Progenitor cell of endocrine pancreas (in vitro differentiated cells): ENCODE results near the gene KCNA5. TPM values are rescaled to one million over a fixed set of nuclear protein-coding genes. Genes with fewer than 3 reads are reported as not detected.

Experiments
- DNase-seq: peaks from one replicate; pipeline ENCODE4 v3.0.0; 2021; ENCODE audit warnings: low spot score; ENCODE audit not compliant: unreplicated experiment
- H3K27ac Mint-ChIP-seq: 2 replicates; pipeline ENCODE4 v1.8.0; 2021; ENCODE audit warnings: mild to moderate bottlenecking, moderate library complexity, mixed read lengths
- H3K27me3 Mint-ChIP-seq: 2 replicates; pipeline ENCODE4 v1.8.0; 2021; ENCODE audit warnings: mixed read lengths
- H3K36me3 Mint-ChIP-seq: 2 replicates; pipeline ENCODE4 v1.8.0; 2022; ENCODE audit warnings: mixed read lengths; ENCODE audit not compliant: insufficient read depth
- H3K4me1 Mint-ChIP-seq: 2 replicates; pipeline ENCODE4 v1.8.0; 2021; ENCODE audit warnings: low read depth, mixed read lengths
- H3K4me3 Mint-ChIP-seq: 2 replicates; pipeline ENCODE4 v1.8.0; 2021; ENCODE audit warnings: low read depth, mild to moderate bottlenecking, moderate library complexity, mixed read lengths
- H3K9me3 Mint-ChIP-seq: 2 replicates; pipeline ENCODE4 v1.8.0; 2021; ENCODE audit warnings: low read depth, mixed read lengths
- total RNA-seq: library from RNA; stranded (reverse); gene quantifications from 2 replicates; pipeline ENCODE4 v1.2.1, GENCODE V29; 2021
- TF ChIP-seq, protein P1 (sequence below): fragments of 200-600 bp; sonication (generic); IDR thresholded peaks from one replicate; pipeline ENCODE4 v1.5.0; 2021; ENCODE audit warnings: antibody characterized with exemption, mild to moderate bottlenecking; ENCODE audit not compliant: unreplicated experiment

KCNA5 gene
- total RNA-seq, 1 donor from 2014 or later = 0.72 TPM

DNA sequence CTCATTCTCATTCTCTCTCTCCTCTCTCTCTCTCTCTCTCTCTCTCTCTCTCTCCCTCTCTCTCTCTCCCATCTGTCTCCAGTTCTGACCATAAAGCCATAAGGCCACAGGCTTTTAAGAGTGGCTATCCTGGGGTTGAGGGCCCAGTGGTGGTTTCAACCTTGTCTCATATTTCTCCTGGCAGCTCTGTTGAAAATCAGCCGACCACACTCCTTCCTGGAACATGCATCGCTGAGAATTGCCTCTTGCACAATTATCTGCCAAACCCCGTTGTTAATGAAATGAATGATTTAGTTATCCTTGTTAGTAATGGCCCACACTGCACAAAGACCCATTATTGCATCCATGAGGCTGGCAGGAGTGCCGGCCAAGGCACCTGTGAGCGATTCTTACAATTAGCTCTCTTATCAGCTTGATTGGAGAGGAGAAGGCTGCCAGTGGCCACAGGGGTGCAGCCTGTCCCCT lies 30.4 kb upstream of the KCNA5 start:
- H3K4me1 Mint-ChIP-seq = no peaks in the 10 kb centered on the region
- peaks cover 63% of the 10 kb centered on the region for H3K27me3 Mint-ChIP-seq
- H3K36me3 Mint-ChIP-seq = no peaks in the 10 kb centered on the region
- no peak for DNase-seq
- no peak overlapping the region for H3K27ac Mint-ChIP-seq
- TF ChIP-seq, protein P1, sequence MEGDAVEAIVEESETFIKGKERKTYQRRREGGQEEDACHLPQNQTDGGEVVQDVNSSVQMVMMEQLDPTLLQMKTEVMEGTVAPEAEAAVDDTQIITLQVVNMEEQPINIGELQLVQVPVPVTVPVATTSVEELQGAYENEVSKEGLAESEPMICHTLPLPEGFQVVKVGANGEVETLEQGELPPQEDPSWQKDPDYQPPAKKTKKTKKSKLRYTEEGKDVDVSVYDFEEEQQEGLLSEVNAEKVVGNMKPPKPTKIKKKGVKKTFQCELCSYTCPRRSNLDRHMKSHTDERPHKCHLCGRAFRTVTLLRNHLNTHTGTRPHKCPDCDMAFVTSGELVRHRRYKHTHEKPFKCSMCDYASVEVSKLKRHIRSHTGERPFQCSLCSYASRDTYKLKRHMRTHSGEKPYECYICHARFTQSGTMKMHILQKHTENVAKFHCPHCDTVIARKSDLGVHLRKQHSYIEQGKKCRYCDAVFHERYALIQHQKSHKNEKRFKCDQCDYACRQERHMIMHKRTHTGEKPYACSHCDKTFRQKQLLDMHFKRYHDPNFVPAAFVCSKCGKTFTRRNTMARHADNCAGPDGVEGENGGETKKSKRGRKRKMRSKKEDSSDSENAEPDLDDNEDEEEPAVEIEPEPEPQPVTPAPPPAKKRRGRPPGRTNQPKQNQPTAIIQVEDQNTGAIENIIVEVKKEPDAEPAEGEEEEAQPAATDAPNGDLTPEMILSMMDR = no peak
- H3K4me3 Mint-ChIP-seq = no peak overlapping the region
- no peaks in the 10 kb centered on the region for H3K9me3 Mint-ChIP-seq

DNA sequence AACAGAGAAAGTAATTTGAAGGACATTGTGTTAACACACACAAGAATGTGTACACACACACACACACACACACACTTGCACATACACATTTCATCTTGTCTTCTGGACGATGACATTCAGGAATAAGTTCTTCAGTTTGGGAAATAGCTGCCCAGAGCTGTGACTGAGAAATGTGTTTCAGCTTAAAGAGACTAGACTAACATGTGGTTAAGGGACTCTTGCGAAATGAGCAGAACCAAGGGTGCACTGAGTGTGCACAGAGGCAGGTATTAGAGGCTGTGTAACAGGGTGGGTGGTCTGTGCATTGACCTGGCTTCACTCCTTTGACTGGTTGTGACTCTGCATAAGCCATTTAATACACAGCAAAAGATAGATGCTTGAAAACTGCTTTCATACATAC lies 29.4 kb upstream of the KCNA5 start:
- H3K27me3 Mint-ChIP-seq = peaks cover 64% of the 10 kb centered on the region
- TF ChIP-seq, protein P1 = no peak
- H3K36me3 Mint-ChIP-seq = no peaks in the 10 kb centered on the region
- no peak for DNase-seq
- H3K27ac Mint-ChIP-seq = no peak overlapping the region
- H3K4me1 Mint-ChIP-seq = no peaks in the 10 kb centered on the region
- H3K4me3 Mint-ChIP-seq = no peak overlapping the region
- H3K9me3 Mint-ChIP-seq = no peaks in the 10 kb centered on the region

DNA sequence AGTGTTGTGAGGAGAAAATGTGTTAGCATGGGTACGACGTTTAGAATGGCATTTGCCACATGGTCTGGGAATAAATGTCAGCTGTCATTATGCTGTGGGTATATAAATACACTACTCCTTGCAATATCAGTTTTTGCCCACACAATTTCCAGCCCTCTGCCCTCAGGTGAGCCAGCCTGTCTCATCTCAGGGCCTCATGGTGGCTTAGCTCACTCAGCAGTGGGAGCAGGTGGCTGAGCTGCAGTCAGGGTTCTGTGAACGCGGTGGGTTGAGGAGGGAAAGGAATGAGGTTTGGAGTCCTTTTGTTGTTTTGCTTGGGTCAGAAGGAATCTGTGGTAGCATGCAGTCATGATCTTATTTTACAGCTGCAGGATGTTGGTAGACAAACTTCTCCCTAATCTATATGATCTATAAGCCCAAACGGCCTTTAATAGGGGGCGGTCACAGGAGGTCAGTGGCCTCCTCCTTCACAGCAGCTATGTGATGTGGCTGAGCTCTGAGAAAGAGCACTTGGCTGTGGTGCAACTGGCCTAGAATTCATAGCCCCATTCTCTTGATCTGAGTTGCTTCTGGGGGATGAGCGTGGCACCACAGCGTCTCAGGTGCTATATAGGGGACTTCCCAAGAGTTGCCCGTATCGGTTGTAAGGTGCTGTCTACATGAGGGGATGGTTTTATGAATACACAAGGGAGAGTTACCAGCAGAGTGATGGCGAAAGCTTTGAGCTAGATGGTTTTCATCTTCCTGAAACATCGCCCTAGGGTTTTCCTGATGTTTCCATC lies 27.8 kb upstream of the KCNA5 start:
- peaks cover 72% of the 10 kb centered on the region for H3K27me3 Mint-ChIP-seq
- H3K4me3 Mint-ChIP-seq = no peak overlapping the region
- no peak for DNase-seq
- H3K36me3 Mint-ChIP-seq = no peaks in the 10 kb centered on the region
- no peaks in the 10 kb centered on the region for H3K4me1 Mint-ChIP-seq
- H3K27ac Mint-ChIP-seq = no peak overlapping the region
- no peaks in the 10 kb centered on the region for H3K9me3 Mint-ChIP-seq
- TF ChIP-seq, protein P1 = no peak

DNA sequence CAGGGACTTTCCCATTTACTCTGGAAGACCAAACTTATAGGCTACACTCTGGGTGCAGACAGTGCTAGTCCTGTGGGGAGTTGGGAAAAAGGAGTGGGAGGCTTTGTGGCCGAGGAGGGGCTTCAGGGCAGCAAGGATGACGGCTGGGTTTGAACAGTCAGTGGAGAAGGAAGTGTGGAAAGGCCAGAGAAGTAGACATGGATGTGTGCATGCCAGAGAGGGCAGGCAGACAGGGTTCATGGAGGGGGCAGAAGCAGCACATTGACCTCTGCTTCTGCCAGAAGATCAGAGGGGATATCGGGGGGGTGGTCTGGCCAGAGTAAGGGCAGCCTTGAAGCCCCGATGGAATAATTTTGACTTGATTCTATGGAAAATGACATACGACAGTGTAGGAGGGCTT lies 27.2 kb upstream of the KCNA5 start:
- no peaks in the 10 kb centered on the region for H3K4me1 Mint-ChIP-seq
- no peak overlapping the region for H3K4me3 Mint-ChIP-seq
- TF ChIP-seq, protein P1 = no peak
- no peak for DNase-seq
- no peaks in the 10 kb centered on the region for H3K9me3 Mint-ChIP-seq
- H3K36me3 Mint-ChIP-seq = no peaks in the 10 kb centered on the region
- peaks cover 76% of the 10 kb centered on the region for H3K27me3 Mint-ChIP-seq
- H3K27ac Mint-ChIP-seq = no peak overlapping the region

DNA sequence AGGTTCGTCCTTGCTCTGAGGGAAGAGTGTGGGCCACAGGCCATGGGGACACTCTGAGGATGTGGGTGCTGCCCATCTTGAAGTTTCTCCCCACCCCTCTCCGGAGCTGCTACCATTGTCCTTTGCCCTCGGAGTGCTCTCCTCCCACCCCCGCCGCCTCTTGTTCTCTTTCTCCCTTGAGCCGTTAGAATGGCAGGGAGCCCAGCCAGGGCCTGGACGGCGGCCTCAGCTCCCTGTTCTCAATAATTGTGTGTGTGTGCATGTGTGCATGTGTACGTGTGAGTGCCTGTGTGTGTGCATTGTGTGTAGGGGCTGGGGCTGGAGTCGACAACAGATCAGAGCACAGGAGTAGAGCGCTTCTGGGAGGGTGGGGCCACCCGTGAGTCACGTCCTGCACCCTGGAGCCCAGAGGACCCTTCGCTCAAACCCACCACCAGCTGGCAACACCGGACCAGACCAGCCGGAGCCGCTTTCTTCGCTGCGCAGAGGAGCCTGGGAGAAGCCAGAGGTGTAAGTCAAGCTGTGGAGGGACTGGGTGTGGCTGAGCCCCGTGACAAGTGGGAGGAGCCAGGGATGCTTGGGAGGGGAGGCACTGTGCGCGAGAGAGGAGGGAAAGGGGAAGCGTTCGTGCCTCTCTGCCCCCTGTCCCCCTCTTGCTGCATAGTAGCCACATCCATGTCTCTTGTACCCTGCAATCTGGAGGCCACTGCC lies 25.9 kb upstream of the KCNA5 start:
- DNase-seq = no peak
- Mint-ChIP-seq H3K9me3 (no peaks in the 10 kb centered on the region), H3K36me3 (no peaks in the 10 kb centered on the region), H3K4me1 (no peaks in the 10 kb centered on the region), H3K27me3 (peaks cover 73% of the 10 kb centered on the region), H3K4me3 (no peak overlapping the region), H3K27ac (no peak overlapping the region)
- TF ChIP-seq, protein P1 = no peak
